Activated CD4-positive, alpha-beta T cell treated with anti-CD3 and anti-CD28 coated beads for 48 hours (primary cell): Measurements from ENCODE around the gene HOXD12.

Source experiments
- DNase-seq: peaks from one replicate; pipeline ENCODE4 v3.0.0-alpha.2; 2020

HOXD12 gene

DNA sequence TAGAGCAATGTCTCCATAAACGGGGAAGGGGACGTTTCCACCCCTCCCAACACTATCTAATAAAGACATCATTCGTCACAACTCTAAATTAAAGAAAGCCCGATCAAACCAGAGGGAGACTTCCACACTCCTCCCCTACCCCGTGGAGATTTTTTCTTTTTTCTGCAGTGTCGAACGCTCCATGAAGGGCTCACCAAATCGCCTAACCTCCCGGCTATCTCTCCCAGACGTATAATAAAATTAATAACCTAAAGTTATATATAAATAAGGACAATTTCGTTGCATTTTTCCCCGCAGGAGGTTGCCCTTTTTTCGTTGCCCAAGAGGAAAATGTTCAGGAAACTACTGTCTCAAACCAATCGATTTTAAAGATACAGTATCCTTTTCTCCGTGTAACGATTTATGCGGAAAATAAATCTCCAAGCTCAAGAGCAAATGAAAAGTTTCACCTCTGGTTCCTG, 18.2 kb upstream of the HOXD12 start:
- no peak for DNase-seq

DNA sequence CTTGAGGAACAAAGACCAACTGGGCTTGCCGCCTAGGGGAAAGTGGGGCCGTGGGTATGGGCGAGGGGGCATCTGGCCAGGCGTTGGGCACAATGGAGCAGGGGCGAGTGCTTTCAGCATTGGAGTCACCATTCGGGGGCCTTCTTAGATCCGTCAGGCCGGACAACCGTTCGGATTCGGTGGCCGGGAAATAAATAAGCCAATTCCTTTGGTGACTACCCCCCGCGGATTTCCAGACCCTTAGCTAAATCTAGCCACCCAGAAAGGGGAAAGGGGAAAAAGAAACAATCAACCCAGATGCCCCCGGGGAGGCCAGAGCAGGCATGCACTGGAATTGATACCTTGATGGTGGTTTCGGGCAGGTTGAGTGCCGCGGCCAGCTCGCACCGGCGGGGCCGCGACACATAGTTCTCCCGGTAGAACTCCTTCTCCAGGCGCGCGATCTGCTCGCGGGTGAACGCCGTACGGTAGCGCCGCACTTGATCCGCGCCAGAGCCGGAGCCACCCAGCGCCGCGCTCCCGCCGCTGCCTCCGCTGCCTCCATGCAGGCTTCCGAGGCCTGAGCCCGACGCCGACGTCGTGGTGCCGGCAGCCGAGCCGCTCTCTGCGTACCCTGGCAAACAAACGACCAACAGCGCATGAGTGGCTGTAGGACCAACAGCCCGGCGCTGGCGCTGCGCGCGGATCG, 17.6 kb upstream of the HOXD12 start:
- DNase-seq, result no peak

DNA sequence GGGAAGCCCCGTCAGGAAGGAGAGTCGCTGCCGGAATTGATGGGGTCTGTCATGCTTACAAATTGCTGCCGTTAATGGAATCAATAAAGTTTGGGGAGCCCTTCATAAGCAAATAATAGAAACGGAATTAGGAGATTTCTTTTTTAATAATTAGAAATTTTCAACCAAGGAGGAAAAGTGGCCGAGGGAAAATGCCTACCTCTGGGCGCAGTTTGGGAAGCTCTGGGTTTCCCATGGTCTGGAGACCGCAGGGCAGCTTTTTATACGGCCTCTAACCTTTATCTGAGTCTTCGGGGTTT, 17.1 kb upstream of the HOXD12 start:
- no peak for DNase-seq

DNA sequence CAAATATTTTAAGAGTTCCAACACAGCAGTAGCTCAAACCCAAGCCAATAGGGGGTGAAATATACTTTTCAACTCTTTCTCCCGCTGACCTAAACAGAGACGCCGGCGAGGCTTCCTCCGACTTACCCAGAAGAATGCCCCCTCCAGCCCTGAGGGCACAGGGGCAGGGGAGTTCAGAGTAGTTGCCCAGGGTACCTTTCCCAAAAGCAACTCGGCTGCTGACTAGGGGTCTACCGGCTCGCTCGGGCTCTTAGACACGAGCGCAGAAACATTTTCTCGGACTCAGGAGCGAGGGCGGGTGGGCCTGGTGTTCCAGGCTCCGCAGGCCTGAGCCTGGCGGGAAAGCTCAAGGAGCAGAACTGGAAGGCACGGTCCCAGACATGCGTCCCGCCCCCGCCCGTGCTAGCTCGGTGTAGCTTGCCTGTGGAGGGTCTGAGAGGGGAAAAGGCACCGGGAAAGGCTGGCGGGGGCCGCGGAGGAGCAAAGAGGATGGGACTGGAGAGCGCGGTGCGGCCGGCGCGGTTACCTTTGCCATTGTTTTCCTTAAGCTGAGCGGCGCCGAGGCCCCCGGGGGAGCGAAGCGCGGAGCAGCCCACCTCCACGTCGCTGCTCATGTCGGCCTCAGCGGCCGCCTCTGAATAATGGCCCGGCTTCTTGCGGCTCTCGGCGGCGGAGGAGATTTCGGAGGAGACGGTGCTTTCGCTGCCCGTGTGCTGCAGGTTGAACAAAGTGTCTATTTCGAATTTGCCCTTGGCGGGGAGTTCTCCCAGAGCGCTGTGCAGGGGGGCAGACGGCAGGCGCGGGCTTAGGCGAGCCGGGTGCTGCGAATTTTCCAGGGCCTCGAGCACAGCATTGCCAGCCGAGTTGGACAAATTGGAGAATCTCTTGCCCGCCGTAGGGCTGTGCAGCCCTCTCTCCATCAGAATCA, 16.5 kb upstream of the HOXD12 start:
- DNase-seq, result no peak

DNA sequence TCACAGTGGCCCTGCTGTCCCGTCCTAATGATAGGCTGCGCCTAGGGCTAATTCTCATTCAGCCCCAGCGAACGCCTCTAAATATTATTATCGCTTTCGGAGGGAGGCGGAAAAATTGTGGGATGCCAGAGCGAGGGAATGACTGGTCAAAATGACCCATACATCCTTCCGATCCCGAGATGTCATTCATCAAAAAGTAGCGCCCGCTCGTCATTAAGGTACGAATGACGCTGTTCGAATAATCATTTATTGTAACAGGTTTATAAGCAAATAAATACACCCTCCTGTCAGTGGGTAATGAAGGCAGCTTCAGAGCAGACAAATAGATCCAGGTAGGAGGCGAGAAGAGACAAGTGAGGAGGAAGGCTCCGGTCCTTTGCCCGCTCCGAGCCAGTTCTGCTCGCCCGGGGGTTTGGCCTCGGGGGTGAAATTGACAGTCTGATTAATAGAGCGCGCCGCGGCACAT, 15.8 kb upstream of the HOXD12 start, which contains the start of gene EVX2:
Gene EVX2, minus strand, starts transcription at position 167 of the 466 bp plus-strand sequence. CDS start 186 bp downstream, outside the sequence.
- DNase-seq, result no peak

DNA sequence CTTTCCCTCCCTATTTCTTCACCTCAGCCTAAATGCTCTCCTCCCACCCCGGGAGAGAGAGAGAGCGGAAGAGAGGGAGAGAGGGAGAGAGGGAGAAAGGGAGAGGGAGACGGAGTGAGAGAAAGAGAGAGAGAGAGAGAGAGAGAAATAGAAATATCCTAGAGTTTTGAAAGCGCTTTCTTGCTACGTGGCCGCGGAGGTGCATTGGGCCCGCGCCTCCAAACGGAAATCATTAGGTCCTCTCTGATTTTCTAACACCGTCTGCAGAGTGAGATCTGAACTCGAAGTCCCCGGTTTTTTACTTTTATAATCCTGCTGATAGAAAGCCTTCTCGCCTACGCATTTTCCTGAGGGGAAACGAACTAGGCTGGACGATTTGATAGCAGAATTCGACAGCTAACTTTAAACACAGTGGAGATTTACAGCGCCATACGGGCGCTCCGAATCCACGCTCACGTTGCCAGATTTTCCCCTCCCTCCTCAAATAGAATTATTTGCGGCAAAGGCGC, 14.9 kb upstream of the HOXD12 start:
- DNase-seq, result no peak

DNA sequence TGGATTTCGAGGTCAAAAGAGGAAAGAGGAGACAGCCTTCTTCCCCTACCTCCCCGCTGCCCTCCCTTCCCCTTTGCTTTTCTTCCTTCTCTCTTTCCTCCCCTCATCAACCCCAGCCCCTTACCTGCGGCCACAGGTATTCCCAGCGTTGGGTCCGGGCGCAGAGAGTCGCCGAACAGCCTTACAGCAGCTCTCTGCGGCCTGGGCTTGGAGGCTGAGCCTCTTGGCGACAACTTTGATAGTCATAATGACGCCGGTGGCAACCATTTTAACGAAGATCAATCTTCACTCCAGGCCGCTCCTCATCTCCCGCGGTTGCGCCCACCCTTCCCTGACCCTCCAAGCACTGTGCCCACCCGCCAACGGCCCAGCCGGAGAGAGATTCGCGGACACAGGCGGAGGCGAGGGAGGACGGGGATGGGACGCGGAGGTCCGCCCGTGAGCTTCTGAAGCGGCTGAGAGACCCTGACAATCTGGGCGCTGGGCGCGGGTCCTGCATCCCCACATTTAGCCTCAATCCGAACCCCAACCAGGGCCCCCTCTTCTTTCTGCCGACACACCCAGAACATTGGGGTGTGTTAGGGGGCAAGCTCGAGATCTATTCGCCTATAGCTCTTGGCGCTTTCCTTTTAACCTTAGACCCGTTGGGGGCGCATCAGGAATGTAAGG, 14.3 kb upstream of the HOXD12 start:
- no peak for DNase-seq

DNA sequence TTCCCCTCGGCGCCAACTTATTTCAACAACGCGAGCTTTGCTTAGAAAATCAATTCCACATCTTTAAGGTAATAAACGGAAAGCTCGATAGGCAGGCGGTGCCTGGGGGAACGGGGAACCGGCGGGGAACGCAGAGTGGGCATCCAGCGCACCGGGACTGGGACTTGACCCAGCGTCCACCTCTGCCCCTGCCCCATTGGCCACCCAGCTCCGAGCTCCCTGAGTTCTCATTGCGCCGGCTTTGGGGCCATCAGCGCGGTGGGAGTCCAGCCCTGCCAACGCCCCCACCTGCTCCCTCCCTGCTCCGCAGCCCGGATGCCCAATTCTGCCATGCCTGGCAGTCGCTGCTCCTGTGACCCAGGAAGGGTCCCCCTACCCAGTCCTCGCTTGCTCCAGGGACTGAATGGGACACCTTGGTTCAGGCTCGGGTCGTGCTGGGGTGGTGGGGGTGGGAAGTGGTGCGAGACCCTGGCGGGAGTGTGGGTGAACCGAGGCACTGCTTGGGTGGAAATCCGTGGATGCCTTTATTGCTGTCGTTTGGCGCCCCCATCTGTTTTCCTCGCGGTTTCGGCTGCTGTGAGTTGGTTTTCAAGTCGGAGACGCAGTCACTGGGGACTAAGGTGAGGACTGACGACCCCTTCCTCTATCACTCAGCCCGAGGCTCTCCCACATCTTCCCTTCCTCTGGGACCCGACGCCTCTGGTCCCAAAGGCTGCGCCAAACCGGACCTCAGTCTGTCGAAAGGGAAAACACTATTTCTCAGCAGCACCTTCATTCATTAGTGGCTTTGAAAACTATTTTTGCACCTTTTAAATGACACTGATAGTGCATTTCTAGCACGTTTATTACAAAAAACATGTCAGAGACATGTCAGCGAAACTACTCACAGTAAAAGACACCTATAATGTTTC, 13.5 kb upstream of the HOXD12 start:
- no peak for DNase-seq

DNA sequence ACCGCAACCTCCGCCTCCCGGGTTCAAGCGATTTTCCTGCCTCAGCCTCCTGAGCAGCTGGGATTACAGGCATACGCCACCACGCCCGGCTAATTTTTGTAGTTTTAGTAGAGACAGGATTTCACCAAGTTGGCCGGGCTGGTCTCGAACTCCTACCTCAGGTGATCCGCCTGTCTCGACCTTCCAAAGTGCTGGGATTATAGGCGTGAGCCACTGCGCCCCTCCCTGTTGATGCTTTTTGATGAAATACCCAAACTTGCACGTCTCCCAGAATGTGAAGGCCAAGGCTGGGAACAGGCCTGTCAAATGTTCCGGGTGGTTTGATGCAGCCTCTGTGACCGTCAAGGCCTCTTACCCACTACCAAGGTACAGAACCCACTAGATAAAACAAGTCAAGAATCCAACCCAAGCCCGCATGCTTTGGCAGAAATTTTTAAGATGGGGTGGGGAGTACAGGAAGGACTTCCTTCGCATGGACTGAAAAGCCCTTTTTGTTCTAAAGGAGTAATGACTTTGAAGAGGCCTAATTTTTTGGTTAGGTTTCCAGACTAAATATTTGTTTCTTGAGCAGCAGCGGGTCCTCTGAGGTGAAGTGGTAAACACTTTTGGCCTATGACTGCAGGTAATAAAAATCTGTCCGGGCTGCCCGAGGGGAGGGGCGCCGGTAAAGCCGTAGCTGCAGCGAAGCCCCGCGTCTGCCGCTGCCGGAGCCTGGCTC, 12.1 kb upstream of the HOXD12 start:
- no peak for DNase-seq

DNA sequence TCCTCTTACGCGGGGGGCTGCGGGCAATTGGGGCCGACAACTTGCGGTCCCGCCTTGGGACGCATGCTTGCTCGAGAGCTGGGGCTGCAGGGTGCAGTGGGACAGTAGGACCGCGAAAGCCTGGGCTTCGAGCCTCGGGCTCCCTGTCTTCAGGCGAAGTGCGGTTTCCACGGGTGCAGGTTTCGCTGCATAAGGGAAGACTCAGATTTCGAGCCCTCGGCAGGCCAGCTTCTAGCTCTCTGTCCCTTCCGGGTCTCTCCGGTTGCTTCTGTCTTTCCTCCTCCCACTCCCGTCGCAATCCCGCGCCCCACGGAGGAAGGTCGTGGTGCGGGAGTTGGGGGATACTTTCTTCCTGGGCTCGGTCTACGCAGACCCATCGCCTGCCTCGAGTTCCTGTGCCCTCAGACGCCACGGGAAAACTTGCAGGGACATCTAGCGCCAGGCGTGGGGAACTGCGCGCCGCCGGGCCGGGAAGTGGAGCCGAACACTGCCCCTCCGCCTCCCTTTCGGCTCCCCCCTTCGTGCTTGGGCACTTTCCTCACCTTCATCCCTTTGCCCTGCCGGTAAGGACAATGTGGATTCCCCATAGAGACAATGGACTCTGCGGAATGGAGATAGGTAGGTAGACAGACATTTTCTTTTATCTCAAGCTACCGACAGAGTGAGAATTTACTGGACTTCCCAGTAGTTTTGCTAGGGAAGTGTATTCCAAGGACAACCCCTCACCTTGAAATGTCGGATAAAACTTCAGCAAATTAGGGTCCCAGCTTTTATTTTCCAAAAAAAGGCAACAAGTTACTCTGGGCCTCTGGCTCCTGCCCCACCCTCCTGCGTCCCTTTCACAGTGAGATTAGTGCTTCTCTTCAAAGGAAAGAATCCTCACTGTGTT, 11.3 kb upstream of the HOXD12 start:
- DNase-seq, result no peak

DNA sequence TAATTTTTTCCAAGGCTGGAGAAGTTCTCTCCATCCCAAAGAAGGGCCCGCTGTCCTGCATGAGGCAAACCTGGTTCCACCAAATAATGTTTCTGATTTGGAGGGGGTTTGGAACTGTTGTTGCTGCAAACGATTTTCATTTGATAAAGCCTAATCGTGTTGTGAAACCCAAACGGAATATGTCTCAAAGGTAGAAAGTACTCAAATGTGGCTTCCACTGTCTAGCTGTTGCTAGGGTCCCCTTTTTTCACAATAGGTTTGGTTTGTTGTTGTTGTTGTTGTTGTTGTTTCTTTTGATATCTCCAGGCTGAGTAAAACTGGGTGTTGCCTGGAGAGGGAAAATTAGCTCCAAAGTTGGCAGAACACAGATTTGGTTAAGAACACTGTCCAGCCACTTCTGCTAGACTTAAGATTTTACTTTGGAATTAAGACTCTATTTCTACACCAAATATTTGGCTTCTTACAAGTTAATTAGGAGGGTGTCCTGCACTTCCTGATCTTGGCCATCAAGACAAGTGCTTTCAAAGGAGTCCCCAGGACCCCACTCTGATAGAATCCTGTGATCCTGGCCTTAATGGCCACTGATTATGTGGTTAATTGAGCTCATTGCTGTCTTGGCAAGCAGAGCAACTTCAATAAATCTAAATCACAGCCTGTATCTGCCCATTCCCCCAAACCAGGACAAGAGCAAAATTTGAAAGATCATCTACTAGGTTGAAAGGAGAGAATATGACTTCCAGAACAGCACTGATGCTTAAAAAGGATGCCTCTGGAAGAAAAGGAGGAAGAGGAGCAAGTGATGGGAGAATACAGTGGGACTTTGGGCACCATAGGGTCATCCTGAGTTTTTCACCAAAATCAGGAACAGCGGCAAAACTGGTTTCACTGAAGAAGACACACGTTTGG, 10.4 kb upstream of the HOXD12 start:
- DNase-seq, result no peak

DNA sequence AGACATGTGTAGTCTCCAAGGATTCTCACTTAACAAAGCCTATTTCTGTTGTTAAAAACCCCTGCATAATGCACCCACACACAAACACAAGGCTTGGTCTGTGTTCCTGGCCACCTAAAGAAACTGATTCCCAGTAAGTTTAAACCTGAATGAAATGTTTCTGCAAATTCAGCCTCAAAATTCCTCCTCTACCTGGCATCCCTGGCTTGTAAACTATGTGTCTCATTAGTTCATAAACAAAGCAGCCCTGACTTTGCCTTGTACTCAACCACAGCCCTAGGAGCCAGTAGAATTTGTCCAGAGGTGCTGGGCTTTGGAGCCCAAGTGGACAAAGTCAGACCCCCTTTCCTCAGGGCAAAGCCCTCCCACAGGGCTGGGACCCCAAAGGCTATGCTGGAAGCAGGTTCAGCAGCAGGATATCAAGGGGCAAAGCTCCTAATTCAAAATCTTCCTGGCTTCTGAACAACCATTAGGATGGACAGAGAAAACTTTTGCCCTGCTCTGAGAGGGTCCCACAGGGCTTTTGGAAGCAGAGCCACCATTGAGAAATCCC, 9.7 kb upstream of the HOXD12 start:
- no peak for DNase-seq

DNA sequence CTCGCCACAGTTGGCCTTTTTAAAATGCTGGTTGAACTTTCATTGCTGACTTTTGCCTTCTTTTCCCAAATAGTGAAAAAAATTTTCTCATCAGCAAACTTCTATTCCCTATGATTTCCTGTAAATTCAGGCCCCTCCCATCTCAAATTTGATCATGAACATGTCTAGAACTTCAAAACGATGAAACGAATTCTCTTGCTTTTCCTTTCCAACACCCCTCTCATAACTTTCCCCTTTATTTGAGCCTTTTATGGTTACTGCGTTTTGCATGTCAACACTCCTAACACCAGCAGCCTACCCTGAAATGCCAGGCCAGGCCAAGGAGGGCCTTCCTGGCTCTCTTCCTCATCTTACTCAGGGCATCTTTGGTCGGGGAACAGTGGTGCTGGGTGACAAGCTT, 8.7 kb upstream of the HOXD12 start:
- no peak for DNase-seq

DNA sequence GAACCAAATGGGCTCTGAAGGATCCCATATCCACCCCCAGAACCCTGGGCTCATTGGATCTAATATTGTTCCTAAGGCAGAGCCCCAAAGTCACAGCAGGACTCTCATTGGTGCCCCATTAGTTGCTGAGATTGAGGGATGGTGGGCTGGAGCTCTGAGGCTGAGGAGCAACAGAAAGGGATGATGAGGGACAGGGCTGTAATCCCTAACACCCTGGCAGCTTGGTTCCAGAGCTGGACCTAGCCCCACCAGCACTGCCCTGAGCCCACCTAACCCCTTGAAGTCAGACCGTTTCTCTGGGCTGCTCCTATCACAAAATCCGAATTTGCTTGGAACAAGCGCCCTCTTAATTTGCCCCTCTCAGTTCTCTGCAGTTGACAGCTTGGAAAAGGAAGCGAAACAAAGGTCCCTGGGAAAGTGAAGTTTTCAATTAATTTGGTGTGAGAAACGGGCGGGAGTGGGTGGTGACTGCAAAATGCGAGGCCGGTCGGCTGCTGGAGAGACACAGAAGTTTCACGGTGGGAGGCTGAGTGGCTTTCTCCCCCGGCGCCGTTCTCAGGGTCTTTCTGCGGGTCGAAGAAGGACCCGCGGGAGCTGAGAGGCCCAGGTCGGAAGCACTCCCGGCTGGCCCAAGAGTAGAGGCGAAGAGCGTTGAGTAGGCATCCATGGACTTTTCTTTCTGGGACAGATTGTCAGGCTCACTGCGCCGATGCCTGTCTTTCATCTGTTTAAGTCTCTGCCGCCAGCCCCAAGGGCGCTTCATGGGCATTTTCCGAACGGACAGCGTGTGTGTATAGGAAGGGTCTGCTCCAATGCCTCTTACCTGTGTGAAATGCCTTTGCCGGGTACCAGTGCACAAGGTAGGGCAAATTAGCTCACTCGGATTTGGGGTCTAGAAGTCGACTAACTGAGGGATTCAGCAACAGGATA, 8.0 kb upstream of the HOXD12 start:
- no peak for DNase-seq

DNA sequence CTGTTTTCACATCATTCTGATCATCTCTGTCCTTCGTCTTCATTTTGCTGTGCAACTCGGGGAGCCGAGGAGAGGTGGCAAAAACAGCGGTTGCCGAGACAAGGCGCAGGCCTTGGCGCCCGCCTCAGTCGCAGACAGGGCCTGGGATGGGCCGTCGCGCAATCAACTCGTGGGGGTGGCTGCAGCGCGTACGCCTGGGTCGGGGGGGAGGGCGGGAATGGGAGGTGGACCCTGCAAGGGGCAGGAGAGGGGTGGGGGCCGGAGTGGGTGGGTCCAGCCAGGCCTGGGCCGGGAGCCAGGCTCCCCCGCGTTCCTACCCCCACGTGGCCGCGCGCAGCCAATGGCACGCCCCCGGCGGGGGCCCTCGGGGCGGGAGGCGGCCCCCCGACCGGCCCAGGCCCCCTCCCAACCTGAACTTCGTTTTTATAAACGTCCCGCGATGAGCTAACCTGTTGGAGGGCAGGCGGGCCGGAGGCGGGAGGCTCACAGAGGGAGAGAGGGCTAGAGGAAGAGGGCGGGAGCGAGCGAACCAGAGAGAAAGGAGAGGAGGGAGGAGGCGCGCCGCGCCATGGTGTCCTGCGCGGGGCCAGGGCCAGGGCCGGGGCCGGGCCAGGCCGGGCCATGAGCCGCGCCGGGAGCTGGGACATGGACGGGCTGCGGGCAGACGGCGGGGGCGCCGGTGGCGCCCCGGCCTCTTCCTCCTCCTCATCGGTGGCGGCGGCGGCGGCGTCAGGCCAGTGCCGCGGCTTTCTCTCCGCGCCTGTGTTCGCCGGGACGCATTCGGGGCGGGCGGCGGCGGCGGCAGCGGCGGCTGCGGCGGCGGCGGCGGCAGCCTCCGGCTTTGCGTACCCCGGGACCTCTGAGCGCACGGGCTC, 7.1 kb upstream of the HOXD12 start, which contains the start of gene HOXD13:
Gene HOXD13, plus strand, starts transcription at position 452 of the 875 bp plus-strand sequence. Its CDS starts 170 bp downstream, at position 622.
- no peak for DNase-seq

DNA sequence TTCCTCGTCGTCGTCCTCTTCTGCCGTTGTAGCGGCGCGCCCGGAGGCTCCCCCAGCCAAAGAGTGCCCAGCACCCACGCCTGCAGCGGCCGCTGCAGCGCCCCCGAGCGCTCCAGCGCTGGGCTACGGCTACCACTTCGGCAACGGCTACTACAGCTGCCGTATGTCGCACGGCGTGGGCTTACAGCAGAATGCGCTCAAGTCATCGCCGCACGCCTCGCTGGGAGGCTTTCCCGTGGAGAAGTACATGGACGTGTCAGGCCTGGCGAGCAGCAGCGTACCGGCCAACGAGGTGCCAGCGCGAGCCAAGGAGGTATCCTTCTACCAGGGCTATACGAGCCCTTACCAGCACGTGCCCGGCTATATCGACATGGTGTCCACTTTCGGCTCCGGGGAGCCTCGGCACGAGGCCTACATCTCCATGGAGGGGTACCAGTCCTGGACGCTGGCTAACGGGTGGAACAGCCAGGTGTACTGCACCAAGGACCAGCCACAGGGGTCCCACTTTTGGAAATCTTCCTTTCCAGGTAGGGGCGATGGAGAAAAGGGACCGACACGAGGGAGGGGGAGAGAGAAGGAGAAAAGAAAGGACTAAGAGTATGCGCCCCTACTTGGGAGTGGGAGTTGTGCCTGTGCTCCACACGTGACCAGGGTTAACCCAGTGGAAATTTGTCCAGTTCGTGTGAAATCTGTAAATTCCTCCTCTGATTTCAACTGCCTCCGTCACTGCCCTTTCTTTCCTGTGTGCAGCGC, 6.3 kb upstream of the HOXD12 start:
- no peak for DNase-seq
